Measurements from ENCODE around the gene LRCH3. TPM values are rescaled to one million over a fixed set of nuclear protein-coding genes. Genes with fewer than 3 reads are reported as not detected.
A peak's percentile ranks its signal among the peaks of the same experiment; 100 is the strongest.

The LRCH3 gene
- total RNA-seq, 2 donors from 2014 or later: 67.3 to 74.7 TPM

- DNase-seq (ENCODE audit: low spot score) (no peak), ATAC-seq (no peak)
- Mint-ChIP-seq H3K4me1 (ENCODE audit: low read depth in 2 of 2) (no peaks in the 10 kb centered on the region), H3K27me3 (no peaks in the 10 kb centered on the region), H3K36me3 (peaks cover 22% of the 10 kb centered on the region), H3K9me3 (no peaks in the 10 kb centered on the region), H3K4me3 (no peak overlapping the region), H3K27ac (no peak overlapping the region)
Measured at GRCh38 chr3:197833930-197834715, 43.1 kb downstream of the LRCH3 start.

- no peak for ATAC-seq
- H3K36me3 Mint-ChIP-seq: peaks cover 15% of the 10 kb centered on the region
- H3K27me3 Mint-ChIP-seq: no peaks in the 10 kb centered on the region
- no peak overlapping the region for H3K4me3 Mint-ChIP-seq
- no peaks in the 10 kb centered on the region for H3K4me1 Mint-ChIP-seq (ENCODE audit: low read depth in 2 of 2)
- H3K9me3 Mint-ChIP-seq: no peaks in the 10 kb centered on the region
- DNase-seq (ENCODE audit: low spot score): no peak
- no peak overlapping the region for H3K27ac Mint-ChIP-seq
Measured at GRCh38 chr3:197835509-197835908, 44.5 kb downstream of the LRCH3 start.

DNA sequence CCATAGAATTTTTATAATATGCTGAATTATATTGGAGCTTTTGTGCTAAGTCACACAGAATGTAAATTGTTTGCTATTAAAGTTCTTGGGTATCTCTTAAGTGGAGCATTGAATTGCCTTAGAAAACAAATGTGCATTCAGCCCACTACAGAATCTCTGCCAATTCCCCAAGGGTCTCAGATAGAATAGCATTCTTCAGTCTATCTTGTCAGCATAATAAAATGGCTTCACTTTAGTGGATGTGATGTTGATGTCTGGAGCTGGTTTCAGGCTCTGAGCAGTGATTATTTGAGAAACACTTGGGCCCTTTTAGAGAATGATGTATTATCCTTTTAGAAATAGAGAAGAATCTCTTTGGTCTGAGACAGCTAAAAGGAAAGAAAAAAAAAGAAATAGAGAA, 45.2 kb downstream of the LRCH3 start:
- no peak overlapping the region for H3K27ac Mint-ChIP-seq
- no peak overlapping the region for H3K4me3 Mint-ChIP-seq
- no peak for ATAC-seq
- DNase-seq (ENCODE audit: low spot score): no peak
- no peaks in the 10 kb centered on the region for H3K4me1 Mint-ChIP-seq (ENCODE audit: low read depth in 2 of 2)
- H3K27me3 Mint-ChIP-seq: no peaks in the 10 kb centered on the region
- H3K36me3 Mint-ChIP-seq: peaks cover 11% of the 10 kb centered on the region
- H3K9me3 Mint-ChIP-seq: no peaks in the 10 kb centered on the region

- H3K9me3 Mint-ChIP-seq: no peaks in the 10 kb centered on the region
- no peak overlapping the region for H3K27ac Mint-ChIP-seq
- ATAC-seq: no peak
- no peaks in the 10 kb centered on the region for H3K4me1 Mint-ChIP-seq (ENCODE audit: low read depth in 2 of 2)
- peaks cover 11% of the 10 kb centered on the region for H3K36me3 Mint-ChIP-seq
- no peaks in the 10 kb centered on the region for H3K27me3 Mint-ChIP-seq
- no peak overlapping the region for H3K4me3 Mint-ChIP-seq
- DNase-seq (ENCODE audit: low spot score): no peak
Measured at GRCh38 chr3:197837282-197837681, 46.2 kb downstream of the LRCH3 start.

GRCh38 chr3:197841789-197842188, 50.7 kb downstream of the LRCH3 start:
- Mint-ChIP-seq H3K36me3 (peaks cover 18% of the 10 kb centered on the region), H3K27ac (no peak overlapping the region), H3K9me3 (no peaks in the 10 kb centered on the region), H3K27me3 (no peaks in the 10 kb centered on the region), H3K4me3 (no peak overlapping the region), H3K4me1 (ENCODE audit: low read depth in 2 of 2) (no peaks in the 10 kb centered on the region)
- no peak for DNase-seq (ENCODE audit: low spot score)
- no peak for ATAC-seq

DNA sequence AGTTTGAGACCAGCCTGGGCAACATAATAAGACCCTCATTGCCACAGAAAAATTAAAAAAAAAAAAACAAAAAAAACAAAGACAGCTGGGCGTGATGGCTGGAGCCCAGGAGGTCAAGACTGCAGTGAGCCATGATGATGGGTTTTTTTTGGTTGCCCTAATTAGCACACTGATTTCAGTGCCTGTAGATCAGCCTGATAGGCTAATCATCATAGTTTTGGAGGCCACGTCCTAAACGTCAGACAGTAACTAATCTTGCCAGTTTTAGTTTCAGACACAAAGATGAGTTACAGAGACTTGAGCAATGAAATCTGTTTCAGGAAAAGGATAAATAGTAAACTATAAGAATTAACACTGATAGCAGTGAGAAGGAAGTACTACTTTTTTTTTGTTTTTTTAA, 55.4 kb downstream of the LRCH3 start:
- Mint-ChIP-seq H3K4me1 (ENCODE audit: low read depth in 2 of 2) (peaks cover 14 to 19% of the 10 kb centered on the region in 2 donors), H3K27me3 (no peaks in the 10 kb centered on the region), H3K36me3 (peaks cover 31% of the 10 kb centered on the region), H3K4me3 (no peak overlapping the region), H3K27ac (peak overlapping the region in 1 of 2 donors; percentile 18), H3K9me3 (no peaks in the 10 kb centered on the region)
- no peak for DNase-seq (ENCODE audit: low spot score)
- ATAC-seq: no peak

DNA sequence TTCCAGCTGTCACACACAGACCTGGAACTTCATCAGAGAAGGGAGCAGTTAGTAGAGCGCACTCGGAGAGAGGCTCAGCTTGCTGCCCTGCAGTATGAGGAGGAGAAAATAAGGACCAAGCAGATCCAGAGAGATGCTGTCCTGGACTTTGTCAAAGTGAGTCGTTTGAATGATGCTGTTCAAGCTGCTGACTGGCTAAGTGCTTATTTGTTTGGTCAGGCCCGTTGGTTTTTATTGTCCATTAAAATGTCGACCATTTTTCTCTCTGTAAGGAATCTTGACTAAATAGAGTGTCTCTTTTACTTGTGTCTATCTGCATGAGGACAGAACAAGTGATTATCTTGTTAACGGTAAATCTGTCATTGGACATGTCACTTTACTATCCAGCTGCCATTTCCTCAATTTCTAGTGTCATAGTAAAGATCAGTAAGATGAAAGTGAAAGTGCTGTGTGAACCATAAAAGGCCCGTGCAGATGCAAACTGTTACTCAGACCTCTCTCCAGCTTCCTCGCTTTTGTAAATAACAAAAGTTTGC, 56.9 kb downstream of the LRCH3 start:
- Mint-ChIP-seq H3K9me3 (no peaks in the 10 kb centered on the region), H3K4me1 (ENCODE audit: low read depth in 2 of 2) (peaks cover 14 to 19% of the 10 kb centered on the region in 2 donors), H3K4me3 (peak overlapping the region; percentile 61), H3K27me3 (no peaks in the 10 kb centered on the region), H3K27ac (peak overlapping the region; percentile 68 to 86), H3K36me3 (peaks cover 37% of the 10 kb centered on the region)
- DNase-seq (ENCODE audit: low spot score): no peak
- peak; percentile 80 to 84 for ATAC-seq

DNA sequence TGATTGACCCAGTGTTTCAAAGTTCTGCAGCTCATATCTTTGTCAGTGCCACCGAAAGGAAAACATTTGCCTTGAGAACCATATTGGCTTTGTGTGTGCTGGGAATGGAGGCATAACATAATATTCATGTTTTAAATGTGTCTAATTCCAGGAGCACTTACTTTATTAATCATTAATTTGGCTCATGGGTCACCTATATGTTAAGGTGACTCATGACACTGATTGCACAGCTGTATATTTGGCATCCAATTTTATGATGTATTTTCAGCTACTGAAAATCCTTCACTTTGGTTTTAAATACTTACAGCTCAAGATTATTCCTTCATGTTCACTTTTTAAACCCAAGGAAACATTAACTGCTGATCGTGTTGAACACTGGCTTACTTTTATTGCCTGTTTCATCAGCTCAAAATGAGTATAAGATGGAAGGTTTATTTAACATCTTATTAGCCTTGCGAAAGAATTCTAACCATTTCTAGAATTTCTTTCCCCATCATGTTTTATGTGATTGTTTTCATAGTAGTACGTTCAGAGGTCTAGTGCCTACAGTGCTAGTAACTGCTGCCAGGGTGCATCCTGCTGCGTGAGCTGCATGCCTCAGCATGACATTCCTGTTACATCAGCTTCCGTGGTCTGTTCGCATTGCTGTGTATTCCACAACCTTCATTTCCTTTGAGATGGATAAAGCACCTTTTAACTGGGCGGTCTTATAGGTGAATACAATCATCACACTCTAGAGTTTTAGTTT, 63.7 kb downstream of the LRCH3 start:
- Mint-ChIP-seq H3K36me3 (peaks cover 23% of the 10 kb centered on the region), H3K9me3 (no peaks in the 10 kb centered on the region), H3K27ac (no peak overlapping the region), H3K27me3 (no peaks in the 10 kb centered on the region), H3K4me1 (ENCODE audit: low read depth in 2 of 2) (peaks cover 4 to 5% of the 10 kb centered on the region in 2 donors), H3K4me3 (no peak overlapping the region)
- DNase-seq (ENCODE audit: low spot score) (no peak), ATAC-seq (no peak)

GRCh38 chr3:197855571-197855970, 64.5 kb downstream of the LRCH3 start:
- Mint-ChIP-seq H3K9me3 (no peaks in the 10 kb centered on the region), H3K36me3 (peaks cover 22% of the 10 kb centered on the region), H3K27me3 (no peaks in the 10 kb centered on the region), H3K4me3 (no peak overlapping the region), H3K27ac (no peak overlapping the region), H3K4me1 (ENCODE audit: low read depth in 2 of 2) (peaks cover 4 to 5% of the 10 kb centered on the region in 2 donors)
- DNase-seq (ENCODE audit: low spot score): no peak
- ATAC-seq: no peak

DNA sequence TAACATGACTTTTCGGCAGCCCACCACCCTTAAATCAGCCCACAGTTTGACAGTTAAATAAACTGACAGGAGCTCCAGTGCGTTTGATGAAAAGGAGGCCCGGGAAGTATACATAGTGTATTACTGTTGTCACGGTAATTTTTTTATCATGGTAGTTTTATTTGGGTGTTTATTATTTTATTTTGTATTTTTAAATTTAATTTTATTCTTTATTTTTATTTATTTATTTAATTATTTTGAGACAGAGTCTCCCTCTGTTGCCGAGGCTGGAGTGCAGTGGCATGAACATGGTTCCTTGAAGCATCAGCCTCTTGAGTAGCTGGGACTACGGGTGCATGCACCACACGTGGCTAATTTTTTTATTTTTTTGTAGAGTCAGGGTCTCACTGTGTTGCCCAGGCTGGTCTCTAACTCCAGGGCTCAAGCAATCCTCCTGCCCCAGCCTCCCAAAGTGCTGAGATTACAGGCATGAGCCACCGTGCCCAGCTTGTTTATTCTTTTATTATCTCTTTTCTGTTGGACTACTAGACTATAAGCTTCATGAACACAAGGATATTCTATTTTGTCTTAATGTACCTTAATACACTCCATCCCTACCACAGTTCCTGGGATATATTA, 65.3 kb downstream of the LRCH3 start:
- Mint-ChIP-seq H3K4me3 (no peak overlapping the region), H3K9me3 (no peaks in the 10 kb centered on the region), H3K27ac (no peak overlapping the region), H3K27me3 (no peaks in the 10 kb centered on the region), H3K36me3 (peaks cover 17% of the 10 kb centered on the region), H3K4me1 (ENCODE audit: low read depth in 2 of 2) (peaks cover 8 to 11% of the 10 kb centered on the region in 2 donors)
- DNase-seq (ENCODE audit: low spot score) (no peak), ATAC-seq (no peak)

DNA sequence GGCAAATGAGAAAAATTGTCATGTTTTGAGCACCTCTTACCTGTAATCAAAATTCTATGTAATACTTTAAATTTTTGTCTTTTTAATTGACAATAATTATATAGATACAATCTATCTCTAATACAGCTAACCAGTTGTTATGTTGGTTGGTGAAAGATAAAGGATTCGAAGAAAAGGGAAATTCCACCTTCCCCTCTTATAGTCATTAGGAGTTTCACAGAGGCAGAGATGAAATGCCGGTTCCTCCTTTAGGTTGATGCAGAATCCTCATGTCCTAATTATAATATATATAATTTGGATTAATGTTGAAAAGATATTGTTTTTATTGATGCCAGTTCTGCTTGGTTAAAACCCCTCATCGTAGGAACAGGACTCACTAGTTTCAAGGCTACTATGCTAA, 67.1 kb downstream of the LRCH3 start:
- DNase-seq (ENCODE audit: low spot score) (no peak), ATAC-seq (no peak)
- Mint-ChIP-seq H3K9me3 (no peaks in the 10 kb centered on the region), H3K4me1 (ENCODE audit: low read depth in 2 of 2) (peaks cover 12 to 21% of the 10 kb centered on the region in 2 donors), H3K27me3 (no peaks in the 10 kb centered on the region), H3K36me3 (peaks cover 10% of the 10 kb centered on the region), H3K4me3 (no peak overlapping the region), H3K27ac (no peak overlapping the region)

DNA sequence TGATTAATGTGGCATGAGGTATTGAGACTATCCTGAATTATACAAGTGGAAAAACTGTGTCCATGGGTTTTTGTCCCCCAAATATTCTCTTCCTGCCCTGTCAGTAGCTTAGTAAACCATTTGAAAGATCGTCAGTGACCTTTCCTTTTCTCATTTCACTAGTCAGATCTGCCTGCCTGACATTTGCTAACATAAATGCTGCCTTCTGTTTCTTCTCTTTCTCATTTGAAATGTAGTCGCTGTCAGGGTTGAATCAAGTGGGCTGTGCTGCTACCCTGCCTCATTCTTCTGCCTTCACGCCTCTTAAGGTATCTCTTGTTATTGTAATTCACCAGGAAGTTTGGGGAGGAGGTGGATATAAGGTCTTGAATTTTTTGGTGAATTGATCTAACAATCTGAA, 67.5 kb downstream of the LRCH3 start:
- no peaks in the 10 kb centered on the region for H3K27me3 Mint-ChIP-seq
- H3K36me3 Mint-ChIP-seq: peaks cover 10% of the 10 kb centered on the region
- H3K4me1 Mint-ChIP-seq (ENCODE audit: low read depth in 2 of 2): peaks cover 12 to 21% of the 10 kb centered on the region in 2 donors
- H3K9me3 Mint-ChIP-seq: no peaks in the 10 kb centered on the region
- DNase-seq (ENCODE audit: low spot score) (no peak), ATAC-seq (no peak)
- no peak overlapping the region for H3K4me3 Mint-ChIP-seq
- peak overlapping the region in 1 of 2 donors; percentile 21 for H3K27ac Mint-ChIP-seq

DNA sequence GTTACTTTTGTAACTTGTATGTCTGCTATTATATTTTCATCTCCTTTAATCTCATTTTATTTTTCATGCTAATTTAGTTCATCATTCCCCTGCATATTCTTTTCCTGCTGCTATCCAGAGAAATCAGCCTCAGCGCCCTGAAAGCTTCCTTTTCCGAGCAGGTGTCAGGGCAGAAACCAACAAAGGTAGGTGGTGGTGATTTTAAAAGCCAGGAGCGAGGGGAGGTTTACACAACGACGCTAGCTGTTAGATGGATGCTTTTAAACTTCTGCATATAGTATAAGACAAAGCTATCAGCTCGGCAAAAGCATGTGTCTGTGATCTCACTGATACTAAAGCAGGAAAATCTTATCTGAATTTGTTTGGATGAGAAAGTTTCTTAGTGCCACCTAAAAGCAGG, 75.0 kb downstream of the LRCH3 start:
- Mint-ChIP-seq H3K27ac (no peak overlapping the region), H3K27me3 (no peaks in the 10 kb centered on the region), H3K9me3 (no peaks in the 10 kb centered on the region), H3K36me3 (peaks cover under 1% of the 10 kb centered on the region), H3K4me3 (no peak overlapping the region), H3K4me1 (ENCODE audit: low read depth in 2 of 2) (peaks cover 11 to 21% of the 10 kb centered on the region in 2 donors)
- no peak for DNase-seq (ENCODE audit: low spot score)
- ATAC-seq: no peak

GRCh38 chr3:197873329-197873728, 82.3 kb downstream of the LRCH3 start:
- ATAC-seq: no peak

More at GRCh38 chr3:197873329-197873728, 82.3 kb downstream of the LRCH3 start:
- Mint-ChIP-seq H3K27me3 (no peaks in the 10 kb centered on the region), H3K27ac (peak overlapping the region; percentile 49 to 80), H3K4me1 (ENCODE audit: low read depth in 2 of 2) (peaks cover 14 to 15% of the 10 kb centered on the region in 2 donors), H3K36me3 (peaks cover 20% of the 10 kb centered on the region), H3K9me3 (no peaks in the 10 kb centered on the region), H3K4me3 (no peak overlapping the region)
- DNase-seq (ENCODE audit: low spot score): no peak
